ENCODE results near the gene KRT37.

- no peak for TF ChIP-seq CTCF (IDR thresholded peaks at IDR 0.05)
- no peak for TF ChIP-seq POLR2A (IDR thresholded peaks at IDR 0.05)
Observed at GRCh38 chr17:41457676-41458075, 33.3 kb upstream of the KRT37 start.
